PC-9 (cell line): ENCODE data around the gene HINFP. TPM values are rescaled to one million over a fixed set of nuclear protein-coding genes. Genes with fewer than 3 reads are reported as not detected.
A peak's percentile ranks its signal among the peaks of the same experiment; 100 is the strongest.

Experiments
- BruUV-seq: library from RNA; stranded (reverse); fragments of 400-500 nt; replicated peaks from 2 replicates; lab custom pipeline; 2021; lab: Mats Ljungman, UMichigan
- CTCF ChIA-PET: fragments of 300-600 bp; sonication (Branson Sonifier 250); formaldehyde crosslinking; loops from one replicate; lab custom pipeline; 2022; ENCODE audit warnings: antibody characterized with exemption; lab: Charles Lee
- POLR2A ChIA-PET: fragments of 300-600 bp; sonication (Branson Sonifier 250); formaldehyde crosslinking; loops from one replicate; lab custom pipeline; 2022; ENCODE audit warnings: antibody characterized with exemption; ENCODE audit not compliant: unreplicated experiment; lab: Charles Lee
- DNase-seq, 2 experiments: peaks; one replicate each; pipeline versions ENCODE4 v3.0.0 to v3.0.0-alpha.2; 2015 to 2022; ENCODE audit warnings: mixed read lengths in 1 of 2
- H2AFZ ChIP-seq: fragments of 200-600 bp; sonication (generic); 2 replicates; pipeline ENCODE4 v1.8.1; 2017; ENCODE audit warnings: antibody characterized with exemption
- H3F3A ChIP-seq: fragments of 200-600 bp; sonication (generic); 2 replicates; pipeline ENCODE4 v1.8.1; 2017; ENCODE audit warnings: antibody characterized with exemption, mild to moderate bottlenecking, low read depth; ENCODE audit not compliant: insufficient read depth
- H3K27ac ChIP-seq: fragments of 200-600 bp; sonication (generic); 2 replicates; pipeline ENCODE4 v1.6.1; 2016; ENCODE audit warnings: mixed run types
- H3K27me3 ChIP-seq: fragments of 200-600 bp; sonication (generic); 2 replicates; pipeline ENCODE4 v1.6.1; 2016; ENCODE audit warnings: low read depth, mixed run types; ENCODE audit not compliant: insufficient read depth
- H3K36me3 ChIP-seq: fragments of 200-600 bp; sonication (generic); 2 replicates; pipeline ENCODE4 v1.6.1; 2016; ENCODE audit warnings: low read depth, mixed run types
- H3K4me1 ChIP-seq: fragments of 200-600 bp; sonication (generic); replicated peaks from 2 replicates; pipeline ENCODE4 v1.6.1; 2016; ENCODE audit warnings: mixed run types; ENCODE audit not compliant: insufficient read depth
- H3K4me2 ChIP-seq: fragments of 200-600 bp; sonication (generic); 2 replicates; pipeline ENCODE4 v1.6.1; 2017; ENCODE audit warnings: mixed run types
- H3K4me3 ChIP-seq: fragments of 200-600 bp; sonication (generic); 2 replicates; pipeline ENCODE4 v1.6.1; 2016; ENCODE audit warnings: mixed run types
- H3K79me2 ChIP-seq: fragments of 200-600 bp; sonication (generic); 2 replicates; pipeline ENCODE4 v1.6.1; 2017; ENCODE audit warnings: low read depth, mixed run types
- H3K9me2 ChIP-seq: fragments of 200-600 bp; sonication (generic); 2 replicates; pipeline ENCODE4 v1.8.1; 2017; ENCODE audit warnings: mild to moderate bottlenecking; ENCODE audit not compliant: insufficient read depth
- H3K9me3 ChIP-seq: fragments of 200-600 bp; sonication (generic); 2 replicates; pipeline ENCODE4 v1.8.1; 2016; ENCODE audit warnings: low read depth; ENCODE audit not compliant: insufficient read depth
- H4K20me1 ChIP-seq: fragments of 200-600 bp; sonication (generic); 2 replicates; pipeline ENCODE4 v1.8.1; 2017; ENCODE audit not compliant: insufficient read depth
- CTCF ChIP-seq: fragments of 200-600 bp; sonication (generic); conservative IDR thresholded peaks from 2 replicates; pipeline ENCODE4 v1.6.1; 2017; ENCODE audit warnings: mixed run types, antibody characterized with exemption, mild to moderate bottlenecking, moderate library complexity
- EZH2 ChIP-seq: fragments of 200-600 bp; sonication (generic); IDR thresholded peaks from 2 replicates; pipeline ENCODE4 v1.8.0; 2017; ENCODE audit warnings: antibody characterized with exemption, low read depth
- intact Hi-C: fragments of 100-400 bp; cut with micrococcal nuclease; formaldehyde crosslinking; loops from one replicate; pipeline ENCODE4 v1.10.0; 2022; ENCODE audit not compliant: unreplicated experiment
- total RNA-seq: library from RNA; stranded (reverse); gene quantifications from 2 replicates; pipeline ENCODE4 v1.2.3, GENCODE V29; 2021

The HINFP gene
- total RNA-seq, 1 experiment from 2014 or later, result 35.5 TPM

- Histone ChIP-seq H3F3A (peaks cover 48% of the 10 kb centered on the region), H3K9me2 (no peaks in the 10 kb centered on the region), H4K20me1 (no peaks in the 10 kb centered on the region), H3K4me1 (peaks cover 31% of the 10 kb centered on the region), H3K4me2 (no peak overlapping the region; the same call in 1 of the 2 replicates), H3K79me2 (no peaks in the 10 kb centered on the region), H3K4me3 (no peak overlapping the region), H3K27me3 (no peaks in the 10 kb centered on the region), H3K27ac (no peak overlapping the region), H2AFZ (no peak overlapping the region), H3K9me3 (no peaks in the 10 kb centered on the region), H3K36me3 (no peaks in the 10 kb centered on the region)
- BruUV-seq, result no TSS peak
- no peak for DNase-seq
- ChIA-PET POLR2A (no interaction called here), CTCF (no interaction called here)
- intact Hi-C loops, result loop anchor here (2.0 kb wide), 2 partner anchors 29 to 73 kb away; a partner anchor contains a TSS
- TF ChIP-seq EZH2 (no peak), CTCF (no peak)
These were observed 46.6 kb downstream of the HINFP start for GRCh38 chr11:119167933-119168332.

GRCh38 chr11:119168471-119169281 lies 47.3 kb downstream of the HINFP start, which contains the start of gene NLRX1:
Gene NLRX1, plus strand, starts transcription at chr11:119168725. Its CDS starts 2,679 bp downstream, at chr11:119171404.
- ChIA-PET CTCF (interaction anchor here (0.8 to 0.9 kb wide), 3 partner anchors 27 to 150 kb away, joined by 3 to 4 read pairs (median 3); partner anchors contain the start of gene HMBS), POLR2A (interaction anchor here (0.6 to 1.2 kb wide), 8 partner anchors 12 to 185 kb away, joined by 3 to 10 read pairs (median 4); partner anchors contain the start of genes CBL, DPAGT1, HINFP and HMBS)
- Histone ChIP-seq H3F3A (peaks cover 48% of the 10 kb centered on the region), H3K27me3 (no peaks in the 10 kb centered on the region), H3K4me2 (peak within 1 kb of the TSS; percentile 72), H3K27ac (peak within 1 kb of the TSS; percentile 81), H3K36me3 (no peaks in the 10 kb centered on the region), H4K20me1 (no peaks in the 10 kb centered on the region), H2AFZ (peak within 1 kb of the TSS; percentile 83), H3K9me3 (no peaks in the 10 kb centered on the region), H3K9me2 (no peaks in the 10 kb centered on the region), H3K4me1 (peaks cover 33% of the 10 kb centered on the region), H3K79me2 (no peaks in the 10 kb centered on the region), H3K4me3 (peak within 1 kb of the TSS; percentile 69)
- TF ChIP-seq EZH2, result no peak
- TF ChIP-seq CTCF, result peak; percentile 92
- DNase-seq, result peak; percentile 67 to 80
- BruUV-seq, result TSS peak; percentile 95
- intact Hi-C loops, result loop anchor here (1.0 to 2.0 kb wide), 3 partner anchors 28 to 74 kb away; a partner anchor contains a TSS

GRCh38 chr11:119169282-119169719 lies 47.9 kb downstream of the HINFP start:
- H3K4me3 ChIP-seq, result peak overlapping the region; percentile 69
- no TSS peak for BruUV-seq

More at GRCh38 chr11:119169282-119169719, 47.9 kb downstream of the HINFP start:
- Histone ChIP-seq H3K4me1 (peaks cover 33% of the 10 kb centered on the region), H3K4me2 (peak overlapping the region; percentile 72), H3K27ac (peak overlapping the region; percentile 81), H3K9me3 (no peaks in the 10 kb centered on the region), H3K36me3 (no peaks in the 10 kb centered on the region), H4K20me1 (no peaks in the 10 kb centered on the region), H3K9me2 (no peaks in the 10 kb centered on the region), H3K27me3 (no peaks in the 10 kb centered on the region), H2AFZ (peak overlapping the region; percentile 83), H3K79me2 (no peaks in the 10 kb centered on the region), H3F3A (peaks cover 48% of the 10 kb centered on the region)
- intact Hi-C loops, result loop anchor here (1.0 to 2.0 kb wide), 3 partner anchors 28 to 74 kb away; a partner anchor contains a TSS
- DNase-seq, result peak; percentile 82 to 89
- no peak for TF ChIP-seq EZH2
- ChIA-PET CTCF (interaction anchor here (0.6 to 0.9 kb wide), 4 partner anchors 26 to 149 kb away, joined by 3 to 4 read pairs (median 4); partner anchors contain the start of gene HMBS), POLR2A (interaction anchor here (0.6 to 1.2 kb wide), 8 partner anchors 12 to 184 kb away, joined by 3 to 10 read pairs (median 4); partner anchors contain the start of genes CBL, DPAGT1, HINFP and HMBS)
